HepG2 (cell line): Measurements from ENCODE around the gene TAS1R3. TPM values are rescaled to one million over a fixed set of nuclear protein-coding genes. Genes with fewer than 3 reads are reported as not detected.

ENCODE experiments used
- ATF3 ChIP-seq: sonication (generic); formaldehyde crosslinking; IDR thresholded peaks from 2 replicates; pipeline ENCODE4 v1.4.0; 2020; ENCODE audit warnings: missing genetic modification reagents
- CHCHD3 ChIP-seq: sonication (generic); formaldehyde crosslinking; IDR thresholded peaks from 2 replicates; pipeline ENCODE4 v1.8.0; 2022; ENCODE audit warnings: mild to moderate bottlenecking, missing genetic modification reagents, moderate library complexity
- DMTF1 ChIP-seq: sonication (generic); formaldehyde crosslinking; IDR thresholded peaks from 2 replicates; pipeline ENCODE4 v1.4.0; 2020; ENCODE audit warnings: mild to moderate bottlenecking, missing genetic modification reagents
- HDAC1 ChIP-seq: sonication (generic); formaldehyde crosslinking; IDR thresholded peaks from 2 replicates; pipeline ENCODE4 v1.5.1; 2020; ENCODE audit warnings: mild to moderate bottlenecking, missing genetic modification reagents
- HES4 ChIP-seq: sonication (generic); formaldehyde crosslinking; IDR thresholded peaks from 2 replicates; pipeline ENCODE4 v1.9.0; 2021; ENCODE audit warnings: mild to moderate bottlenecking, missing genetic modification reagents, borderline replicate concordance
- MTA1 ChIP-seq: sonication (generic); formaldehyde crosslinking; IDR thresholded peaks from 2 replicates; pipeline ENCODE4 v1.4.0; 2020; ENCODE audit warnings: missing genetic modification reagents, mild to moderate bottlenecking, borderline replicate concordance
- MTF1 ChIP-seq: sonication (generic); formaldehyde crosslinking; IDR thresholded peaks from 2 replicates; pipeline ENCODE4 v1.5.0; 2020; ENCODE audit warnings: missing genetic modification reagents
- MXD4 ChIP-seq: IDR thresholded peaks from 2 replicates; pipeline ENCODE4 v1.6.1; 2016; ENCODE audit warnings: mild to moderate bottlenecking, missing biosample characterization, missing genetic modification reagents
- NRL ChIP-seq: sonication (generic); formaldehyde crosslinking; IDR thresholded peaks from 2 replicates; pipeline ENCODE4 v1.5.0; 2020; ENCODE audit warnings: missing genetic modification reagents, mild to moderate bottlenecking, moderate library complexity, borderline replicate concordance
- POLR2A ChIP-seq, 2 experiments: IDR thresholded peaks; 2 replicates each; pipeline ENCODE4 v1.6.1; 2011; ENCODE audit warnings: low read depth in 2 of 2, low read length in 2 of 2, mild to moderate bottlenecking in 1 of 2, moderate library complexity in 1 of 2; ENCODE audit not compliant: insufficient read depth in 1 of 2
- YEATS4 ChIP-seq: sonication (generic); formaldehyde crosslinking; IDR thresholded peaks from 2 replicates; pipeline ENCODE4 v1.4.0; 2020; ENCODE audit warnings: missing genetic modification reagents, borderline replicate concordance
- ZSCAN21 ChIP-seq: sonication (generic); formaldehyde crosslinking; IDR thresholded peaks from 2 replicates; pipeline ENCODE4 v1.8.0; 2022; ENCODE audit warnings: mild to moderate bottlenecking, missing genetic modification reagents, moderate library complexity, borderline replicate concordance
- polyA plus RNA-seq, 8 experiments: library from polyadenylated mRNA; depleted of rRNA in 3 of 8; stranded (reverse) in 7 of 8; unstranded in 1 of 8; fragments of >200 nt; fragmentation: Illumina TruSeq in 4 of 8; extraction: Trizol in 4 of 8; gene quantifications; 2 replicates each; pipeline versions ENCODE4 v1.2.1 to v1.2.3, GENCODE V29; 2011 to 2016; ENCODE audit warnings: low read depth in 4 of 8, missing spikeins in 1 of 8, mixed read lengths in 1 of 8; ENCODE audit not compliant: insufficient read depth in 1 of 8
- total RNA-seq, 5 experiments: library from RNA; depleted of rRNA; stranded (reverse); fragments of >200 nt; fragmentation: Illumina TruSeq; extraction: Trizol; gene quantifications; 2 replicates each; pipeline ENCODE4 v1.2.3, GENCODE V29; 2016; ENCODE audit warnings: low read depth in 1 of 5
- TF ChIP-seq, protein P1 (sequence below): sonication (generic); formaldehyde crosslinking; IDR thresholded peaks from 2 replicates; pipeline ENCODE4 v1.4.0; 2020; ENCODE audit warnings: mild to moderate bottlenecking, missing genetic modification reagents, borderline replicate concordance
- TF ChIP-seq, protein P2 (sequence below): sonication (generic); formaldehyde crosslinking; IDR thresholded peaks from 2 replicates; pipeline ENCODE4 v1.4.0; 2020; ENCODE audit warnings: missing genetic modification reagents, borderline replicate concordance
- TF ChIP-seq, protein P3 (sequence below): sonication (generic); formaldehyde crosslinking; IDR thresholded peaks from 2 replicates; pipeline ENCODE4 v1.5.0; 2020; ENCODE audit warnings: missing genetic modification reagents, mild to moderate bottlenecking, borderline replicate concordance

TAS1R3 gene
- total and polyA plus RNA-seq, 2 of the 13 experiments (the other 11 are each of a cell fraction or from before 2014, with no cell fraction given): 0.13 to 0.15 TPM

DNA sequence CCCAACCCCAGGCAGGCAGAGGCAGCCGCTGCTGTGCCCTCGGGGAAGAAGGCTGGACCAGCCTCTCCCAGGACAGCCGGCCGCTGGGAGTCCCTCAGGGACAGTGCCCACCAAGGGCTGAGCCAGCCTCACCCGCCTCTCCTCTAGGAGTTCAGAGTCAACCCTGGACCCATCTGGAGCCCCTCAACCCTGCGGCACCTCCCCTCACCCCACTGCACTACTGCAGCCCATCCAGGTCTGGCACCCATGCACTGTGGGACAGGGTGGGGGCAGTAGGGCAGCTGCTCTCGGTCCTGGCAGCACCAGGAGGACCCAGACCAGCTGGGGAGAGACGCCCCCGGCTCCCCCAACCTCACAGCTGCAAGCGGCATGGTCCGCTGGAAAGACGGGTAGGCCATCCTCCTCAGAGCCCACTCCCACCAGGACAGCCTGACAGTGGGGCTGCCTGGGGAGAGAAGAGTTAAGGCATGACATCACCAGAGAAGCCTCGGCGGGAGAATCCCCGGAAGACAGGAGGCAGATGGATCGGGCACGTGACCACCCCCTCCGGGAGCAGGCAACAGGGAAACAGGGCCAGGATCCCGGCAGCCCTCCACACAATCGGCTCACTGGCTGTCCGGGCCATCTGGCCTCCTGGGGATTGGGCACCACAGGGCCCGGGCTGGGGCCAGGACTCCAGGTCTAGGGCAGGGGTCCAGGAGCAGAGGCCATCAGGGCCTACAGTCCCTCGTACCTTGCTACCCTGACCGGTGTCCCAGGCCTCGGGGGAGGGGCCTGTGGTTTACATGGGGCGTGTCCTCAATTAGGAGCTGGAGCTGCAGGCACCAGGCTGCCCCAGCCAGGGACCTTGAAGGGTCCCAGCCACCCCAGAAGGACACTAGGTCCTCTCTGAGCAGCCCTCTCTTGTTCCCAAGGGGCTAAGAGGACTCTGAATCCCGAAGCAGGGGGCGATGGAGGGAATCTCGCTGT is 26.5 kb upstream of the TAS1R3 start (continued):
- TF ChIP-seq, protein P1, sequence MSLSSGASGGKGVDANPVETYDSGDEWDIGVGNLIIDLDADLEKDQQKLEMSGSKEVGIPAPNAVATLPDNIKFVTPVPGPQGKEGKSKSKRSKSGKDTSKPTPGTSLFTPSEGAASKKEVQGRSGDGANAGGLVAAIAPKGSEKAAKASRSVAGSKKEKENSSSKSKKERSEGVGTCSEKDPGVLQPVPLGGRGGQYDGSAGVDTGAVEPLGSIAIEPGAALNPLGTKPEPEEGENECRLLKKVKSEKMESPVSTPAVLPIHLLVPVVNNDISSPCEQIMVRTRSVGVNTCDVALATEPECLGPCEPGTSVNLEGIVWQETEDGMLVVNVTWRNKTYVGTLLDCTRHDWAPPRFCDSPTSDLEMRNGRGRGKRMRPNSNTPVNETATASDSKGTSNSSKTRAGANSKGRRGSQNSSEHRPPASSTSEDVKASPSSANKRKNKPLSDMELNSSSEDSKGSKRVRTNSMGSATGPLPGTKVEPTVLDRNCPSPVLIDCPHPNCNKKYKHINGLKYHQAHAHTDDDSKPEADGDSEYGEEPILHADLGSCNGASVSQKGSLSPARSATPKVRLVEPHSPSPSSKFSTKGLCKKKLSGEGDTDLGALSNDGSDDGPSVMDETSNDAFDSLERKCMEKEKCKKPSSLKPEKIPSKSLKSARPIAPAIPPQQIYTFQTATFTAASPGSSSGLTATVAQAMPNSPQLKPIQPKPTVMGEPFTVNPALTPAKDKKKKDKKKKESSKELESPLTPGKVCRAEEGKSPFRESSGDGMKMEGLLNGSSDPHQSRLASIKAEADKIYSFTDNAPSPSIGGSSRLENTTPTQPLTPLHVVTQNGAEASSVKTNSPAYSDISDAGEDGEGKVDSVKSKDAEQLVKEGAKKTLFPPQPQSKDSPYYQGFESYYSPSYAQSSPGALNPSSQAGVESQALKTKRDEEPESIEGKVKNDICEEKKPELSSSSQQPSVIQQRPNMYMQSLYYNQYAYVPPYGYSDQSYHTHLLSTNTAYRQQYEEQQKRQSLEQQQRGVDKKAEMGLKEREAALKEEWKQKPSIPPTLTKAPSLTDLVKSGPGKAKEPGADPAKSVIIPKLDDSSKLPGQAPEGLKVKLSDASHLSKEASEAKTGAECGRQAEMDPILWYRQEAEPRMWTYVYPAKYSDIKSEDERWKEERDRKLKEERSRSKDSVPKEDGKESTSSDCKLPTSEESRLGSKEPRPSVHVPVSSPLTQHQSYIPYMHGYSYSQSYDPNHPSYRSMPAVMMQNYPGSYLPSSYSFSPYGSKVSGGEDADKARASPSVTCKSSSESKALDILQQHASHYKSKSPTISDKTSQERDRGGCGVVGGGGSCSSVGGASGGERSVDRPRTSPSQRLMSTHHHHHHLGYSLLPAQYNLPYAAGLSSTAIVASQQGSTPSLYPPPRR (CRISPR knock-in tag): no peak
- TF ChIP-seq, protein P2, sequence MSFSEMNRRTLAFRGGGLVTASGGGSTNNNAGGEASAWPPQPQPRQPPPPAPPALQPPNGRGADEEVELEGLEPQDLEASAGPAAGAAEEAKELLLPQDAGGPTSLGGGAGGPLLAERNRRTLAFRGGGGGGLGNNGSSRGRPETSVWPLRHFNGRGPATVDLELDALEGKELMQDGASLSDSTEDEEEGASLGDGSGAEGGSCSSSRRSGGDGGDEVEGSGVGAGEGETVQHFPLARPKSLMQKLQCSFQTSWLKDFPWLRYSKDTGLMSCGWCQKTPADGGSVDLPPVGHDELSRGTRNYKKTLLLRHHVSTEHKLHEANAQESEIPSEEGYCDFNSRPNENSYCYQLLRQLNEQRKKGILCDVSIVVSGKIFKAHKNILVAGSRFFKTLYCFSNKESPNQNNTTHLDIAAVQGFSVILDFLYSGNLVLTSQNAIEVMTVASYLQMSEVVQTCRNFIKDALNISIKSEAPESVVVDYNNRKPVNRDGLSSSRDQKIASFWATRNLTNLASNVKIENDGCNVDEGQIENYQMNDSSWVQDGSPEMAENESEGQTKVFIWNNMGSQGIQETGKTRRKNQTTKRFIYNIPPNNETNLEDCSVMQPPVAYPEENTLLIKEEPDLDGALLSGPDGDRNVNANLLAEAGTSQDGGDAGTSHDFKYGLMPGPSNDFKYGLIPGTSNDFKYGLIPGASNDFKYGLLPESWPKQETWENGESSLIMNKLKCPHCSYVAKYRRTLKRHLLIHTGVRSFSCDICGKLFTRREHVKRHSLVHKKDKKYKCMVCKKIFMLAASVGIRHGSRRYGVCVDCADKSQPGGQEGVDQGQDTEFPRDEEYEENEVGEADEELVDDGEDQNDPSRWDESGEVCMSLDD (CRISPR knock-in tag): no peak
- TF ChIP-seq ZSCAN21 (no peak), HES4 (no peak), DMTF1 (CRISPR knock-in tag) (no peak), MTA1 (CRISPR knock-in tag) (peak; percentile 37; the same call in 1 of the 2 replicates), NRL (CRISPR knock-in tag) (no peak), HDAC1 (CRISPR knock-in tag) (peak; percentile 43; the same call in 1 of the 2 replicates), MXD4 (CRISPR knock-in tag) (no peak), POLR2A (IDR thresholded peaks at IDR 0.05; ENCODE audit: insufficient read depth in 1 of 2, low read depth in 2 of 2, low read length in 2 of 2) (0 out of 4 replicates have a peak, but pooled peaks of 1 of the 2 experiments have one; percentile 6), ATF3 (peak; percentile 63; the same call in 1 of the 2 replicates), YEATS4 (CRISPR knock-in tag) (no peak), CHCHD3 (CRISPR knock-in tag) (no peak), MTF1 (CRISPR knock-in tag) (no peak)
- TF ChIP-seq, protein P3, sequence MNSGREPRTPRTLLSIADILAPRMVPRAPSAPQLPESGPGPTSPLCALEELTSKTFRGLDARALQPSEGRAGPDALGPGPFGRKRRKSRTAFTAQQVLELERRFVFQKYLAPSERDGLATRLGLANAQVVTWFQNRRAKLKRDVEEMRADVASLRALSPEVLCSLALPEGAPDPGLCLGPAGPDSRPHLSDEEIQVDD: 0 out of 2 replicates have a peak, but pooled peaks have one; percentile 37
